NCI-H1092 (cell line): ENCODE data around the gene GNL3.
"Not testable (repeated sequence)": the region's sequence is repeated elsewhere in the genome, so short reads cannot be mapped to it uniquely, and the experiment has no call there.

Source experiments
- DNase-seq: peaks from one replicate; lab custom pipeline; 2025; lab: John Stamatoyannopoulos, UW

Gene GNL3

DNA sequence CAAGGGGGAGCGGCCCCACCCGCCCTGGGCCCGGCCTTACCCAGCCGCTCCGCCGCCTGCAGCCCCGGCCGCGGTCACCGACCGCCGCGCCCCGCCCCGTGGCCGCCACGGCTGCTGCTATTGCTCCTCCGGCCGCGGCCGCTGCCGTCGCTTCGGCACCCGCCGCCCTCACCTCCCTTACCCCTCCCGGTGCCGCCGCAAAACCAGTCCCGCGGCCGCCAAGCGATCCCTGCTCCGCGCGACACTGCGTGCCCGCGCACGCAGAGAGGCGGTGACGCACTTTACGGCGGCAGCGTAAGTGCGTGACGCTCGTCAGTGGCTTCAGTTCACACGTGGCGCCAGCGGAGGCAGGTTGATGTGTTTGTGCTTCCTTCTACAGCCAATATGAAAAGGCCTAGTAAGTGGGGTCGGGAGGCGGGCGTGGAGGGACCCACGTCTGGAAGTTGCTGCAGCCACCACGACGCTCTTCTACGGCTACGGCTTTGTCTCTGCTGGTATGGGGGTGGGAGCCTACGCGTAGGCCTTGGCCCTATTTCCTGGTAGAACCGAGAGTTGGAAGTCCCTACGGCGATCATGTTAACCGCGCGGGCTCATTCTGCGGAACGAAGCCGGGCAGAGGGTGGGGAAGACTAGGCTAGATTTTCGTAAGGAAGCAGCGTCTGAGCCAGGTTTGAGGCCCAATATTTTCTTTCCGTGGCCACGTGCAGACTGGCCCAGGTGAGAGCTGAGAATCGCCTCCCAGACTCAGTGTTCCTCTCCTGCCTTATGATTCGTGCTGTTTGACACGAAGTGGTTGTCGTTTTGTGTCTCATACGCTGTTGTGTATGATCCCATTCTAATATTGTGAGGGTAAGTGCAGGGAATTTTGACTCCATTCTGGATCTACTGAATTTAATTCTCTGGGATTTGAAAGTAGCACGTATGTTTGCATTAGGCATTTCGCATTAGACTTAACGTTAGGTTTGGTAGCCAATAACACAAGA is at the start of gene GNL3, which contains the start of gene PBRM1:
Gene GNL3 (plus strand): TSS at position 324 of the 983 bp plus-strand sequence. CDS start 61 bp downstream, at position 385.
Gene PBRM1 (minus strand): TSS at position 205 of the 983 bp plus-strand sequence.
- DNase-seq: peak; percentile 87

DNA sequence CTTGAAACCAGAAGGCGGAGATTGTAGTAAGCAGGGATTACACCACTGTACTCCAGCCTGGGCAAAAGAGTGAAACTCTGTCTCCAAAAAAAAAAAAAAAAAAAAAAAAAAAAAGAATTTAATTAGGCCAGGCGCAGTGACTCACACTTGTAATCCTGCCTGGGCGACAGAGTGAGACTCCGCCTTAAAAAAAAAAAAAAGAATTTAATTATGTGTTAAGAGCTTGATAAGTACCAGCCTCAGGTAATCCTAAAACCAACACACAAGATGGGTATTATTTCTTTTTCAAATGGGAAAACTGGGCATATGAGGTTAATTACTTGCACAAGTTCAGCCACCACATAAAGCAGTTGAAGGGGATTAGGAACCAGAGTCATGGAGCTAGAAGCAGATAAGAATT is 49.2 kb upstream of the GNL3 start:
- no peak for DNase-seq

- no peak for DNase-seq
These were observed 40.3 kb upstream of the GNL3 start for GRCh38 chr3:52645549-52645948.

DNA sequence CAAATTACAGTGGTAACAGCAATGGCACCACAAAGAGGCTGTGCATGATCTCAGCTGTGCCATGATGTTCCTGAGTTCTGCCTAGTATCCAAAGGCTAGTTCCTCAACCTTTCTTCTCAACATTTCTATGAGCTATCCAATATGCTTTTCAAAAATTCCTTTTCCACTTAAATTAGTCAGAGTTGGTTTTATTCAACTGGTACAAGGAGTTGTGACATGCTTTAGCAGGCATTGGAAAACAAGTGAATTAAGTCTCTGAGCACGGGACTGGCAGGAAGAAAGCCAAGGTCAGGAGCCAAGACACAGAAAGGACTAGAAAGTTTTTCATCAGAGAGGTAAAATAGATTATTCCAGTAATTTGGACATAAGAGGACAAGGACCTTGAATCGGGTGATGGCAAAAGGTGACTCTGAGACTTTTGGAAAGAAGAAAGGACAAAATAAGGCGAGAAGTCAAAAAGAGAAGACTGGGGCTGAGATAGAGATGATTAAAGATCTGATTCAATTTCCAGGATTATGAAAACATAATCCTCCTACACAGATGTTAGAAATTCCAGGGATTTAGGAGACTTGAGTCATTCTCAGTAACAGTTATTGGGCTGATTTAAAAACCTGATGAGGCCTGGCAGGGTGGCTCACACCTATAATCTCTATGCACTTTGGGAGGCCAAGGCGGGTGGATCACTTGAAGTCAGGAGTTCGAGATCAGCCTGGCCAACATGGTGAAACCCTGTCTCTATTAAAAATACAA is 36.2 kb upstream of the GNL3 start:
- no peak for DNase-seq

DNA sequence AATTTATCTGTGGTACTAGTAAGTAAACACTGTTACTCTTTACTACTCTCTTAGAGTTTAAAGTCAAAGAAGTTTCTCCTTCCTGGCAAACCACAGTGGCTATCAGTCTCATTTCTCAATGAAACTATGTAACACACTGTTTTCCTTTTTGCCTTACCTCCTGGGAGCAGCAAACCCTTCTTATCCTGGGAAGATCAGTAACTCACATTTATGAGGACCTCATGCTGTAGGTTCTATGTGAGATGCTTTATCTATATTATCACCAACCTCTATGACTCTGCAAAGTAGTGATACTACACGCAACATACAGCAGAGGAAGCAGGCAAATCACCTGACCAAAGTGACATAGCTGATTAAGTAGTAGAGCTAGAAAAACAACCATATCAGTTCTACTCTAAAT is 35.4 kb upstream of the GNL3 start:
- DNase-seq: no peak

GRCh38 chr3:52651592-52651991 is 34.2 kb upstream of the GNL3 start:
- DNase-seq: no peak

- DNase-seq: no peak
These were observed 29.9 kb upstream of the GNL3 start for GRCh38 chr3:52655895-52656294.

DNA sequence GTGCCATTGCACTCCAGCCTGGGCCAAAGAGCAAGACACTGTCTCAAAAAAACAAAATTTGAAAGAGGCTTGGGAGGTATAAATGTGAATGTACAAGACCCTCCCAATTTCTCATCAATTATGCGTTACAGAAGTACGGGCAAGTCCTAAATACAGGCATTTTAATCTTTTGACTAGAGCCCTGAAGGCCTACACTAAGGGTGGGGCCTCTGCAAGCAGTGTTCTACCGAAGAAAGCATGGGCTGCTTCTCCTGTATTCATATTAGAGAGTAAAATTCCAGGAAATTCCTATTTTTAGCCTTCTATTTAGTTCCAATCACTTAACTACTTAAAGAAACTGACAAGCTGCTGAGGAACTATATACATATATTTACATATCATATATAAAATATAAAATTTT is 25.8 kb upstream of the GNL3 start:
- no peak for DNase-seq

GRCh38 chr3:52663098-52663497 is 22.7 kb upstream of the GNL3 start:
- DNase-seq: no peak

GRCh38 chr3:52670621-52671521 is 15.0 kb upstream of the GNL3 start:
- DNase-seq: no peak

DNA sequence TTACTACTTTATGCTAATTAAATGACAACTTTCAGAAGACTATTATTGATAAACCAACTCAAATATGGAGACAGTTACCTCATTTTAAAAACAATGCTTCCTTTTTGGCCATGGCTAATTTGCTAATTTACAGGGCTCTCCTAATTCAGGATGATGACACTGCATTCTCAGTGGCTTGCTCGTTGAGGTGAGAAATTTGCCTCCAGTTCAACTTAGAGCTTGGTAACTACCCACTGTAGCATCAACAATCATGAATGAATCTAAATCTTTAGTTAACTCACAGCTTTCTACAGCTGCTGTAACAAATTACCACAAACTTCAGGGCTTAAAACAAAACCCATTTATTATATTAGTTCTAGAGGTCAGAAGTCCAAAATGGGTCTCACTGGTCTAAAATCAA is 14.2 kb upstream of the GNL3 start:
- no peak for DNase-seq

DNA sequence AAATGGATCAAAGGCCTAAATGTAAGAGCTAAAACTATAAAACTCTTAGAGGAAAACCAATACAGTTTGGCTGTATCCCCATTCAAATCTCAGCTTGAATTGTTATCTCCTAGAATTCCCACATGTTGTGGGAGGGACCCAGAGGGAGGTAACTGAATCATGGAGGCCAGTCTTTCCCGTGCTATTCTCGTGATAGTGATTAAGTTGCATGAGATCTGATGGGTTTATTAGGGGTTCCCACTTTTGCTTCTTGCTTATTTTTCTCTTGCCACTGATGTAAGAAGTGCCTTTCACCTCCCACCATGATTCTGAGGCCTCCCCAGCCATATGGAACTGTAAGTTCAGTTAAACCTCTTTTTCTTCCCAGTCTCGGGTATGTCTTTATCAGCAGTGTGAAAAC is 9.6 kb upstream of the GNL3 start:
- DNase-seq: not testable (repeated sequence)

- no peak for DNase-seq
These were observed 7.3 kb upstream of the GNL3 start for GRCh38 chr3:52678265-52679198.

GRCh38 chr3:52679199-52679538 is 6.7 kb upstream of the GNL3 start:
- no peak for DNase-seq

DNA sequence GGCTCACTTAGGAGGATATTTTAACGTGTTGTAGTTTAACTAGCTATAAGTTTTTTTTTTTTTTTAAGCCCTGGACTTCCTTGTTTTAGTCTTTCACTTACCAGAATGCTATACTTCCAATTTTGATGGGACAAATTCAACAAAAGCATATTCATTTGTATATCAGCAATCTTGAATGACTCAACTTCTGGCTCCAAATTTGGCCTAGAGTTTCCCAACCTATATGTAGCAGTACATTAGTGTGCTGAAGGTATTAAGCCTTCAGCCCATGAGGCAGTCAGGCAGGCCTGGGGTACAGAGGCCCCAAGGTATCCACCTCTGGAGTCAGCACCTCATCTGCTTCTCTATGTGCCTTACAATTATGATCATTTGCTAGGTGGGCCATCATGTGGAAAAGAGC is 6.0 kb upstream of the GNL3 start:
- DNase-seq: no peak

DNA sequence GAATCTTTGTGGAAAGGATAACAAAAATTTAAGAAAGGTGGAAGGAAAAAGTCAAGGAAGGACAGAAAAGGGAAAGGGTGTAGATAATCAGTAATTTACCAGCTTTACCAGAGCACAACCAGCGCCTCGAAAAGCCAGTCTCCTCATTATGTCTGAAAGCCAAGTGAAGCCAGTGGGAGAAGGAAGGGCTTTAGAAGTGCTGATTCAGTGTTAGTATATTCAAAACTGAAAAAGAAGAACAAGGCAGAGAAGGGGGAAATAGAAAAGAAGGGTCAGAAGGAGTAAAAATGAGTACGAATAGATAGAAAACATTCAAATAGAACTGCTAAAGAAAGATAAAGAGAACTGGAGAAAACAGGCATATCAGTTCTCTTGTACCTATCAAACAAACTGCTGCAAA is 4.2 kb upstream of the GNL3 start:
- DNase-seq: no peak

DNA sequence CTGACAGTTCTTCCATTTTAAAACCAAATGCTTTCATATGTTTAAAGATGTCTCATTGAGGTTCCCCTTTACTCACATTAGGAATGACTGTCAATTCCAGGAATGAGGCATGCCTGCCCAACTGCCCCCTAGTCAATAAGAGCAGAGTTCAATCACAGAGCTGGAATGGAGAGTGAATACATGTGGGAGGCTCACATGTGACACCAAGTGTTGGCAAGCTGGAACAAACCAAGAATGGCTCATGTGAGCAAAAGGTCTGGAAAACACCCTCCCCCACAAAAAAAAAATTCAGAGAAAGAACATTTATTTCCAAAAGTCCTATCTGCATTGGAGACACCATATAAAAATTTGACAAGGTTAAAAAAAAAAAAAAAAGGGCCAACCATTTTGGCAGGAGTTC is 3.8 kb upstream of the GNL3 start:
- DNase-seq: no peak

DNA sequence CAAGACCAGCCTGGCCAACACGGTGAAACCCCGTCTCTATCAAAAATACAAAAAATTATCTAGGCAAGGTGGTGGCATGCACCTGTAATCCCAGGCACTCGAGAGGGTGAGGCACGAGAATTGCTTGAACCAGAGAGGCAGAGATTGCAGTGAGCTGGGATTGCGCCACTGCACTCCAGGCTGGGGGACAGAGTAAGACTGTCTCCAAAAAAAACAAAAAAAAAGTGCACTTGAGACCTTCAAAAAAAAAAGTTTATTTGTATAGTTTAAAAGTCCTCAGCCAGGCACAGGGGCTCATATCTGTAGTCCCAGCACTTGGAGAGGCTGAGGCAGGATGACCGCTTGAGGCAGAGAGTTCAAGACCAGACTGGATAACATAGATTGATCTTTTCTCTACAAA is 2.2 kb upstream of the GNL3 start:
- no peak for DNase-seq

DNA sequence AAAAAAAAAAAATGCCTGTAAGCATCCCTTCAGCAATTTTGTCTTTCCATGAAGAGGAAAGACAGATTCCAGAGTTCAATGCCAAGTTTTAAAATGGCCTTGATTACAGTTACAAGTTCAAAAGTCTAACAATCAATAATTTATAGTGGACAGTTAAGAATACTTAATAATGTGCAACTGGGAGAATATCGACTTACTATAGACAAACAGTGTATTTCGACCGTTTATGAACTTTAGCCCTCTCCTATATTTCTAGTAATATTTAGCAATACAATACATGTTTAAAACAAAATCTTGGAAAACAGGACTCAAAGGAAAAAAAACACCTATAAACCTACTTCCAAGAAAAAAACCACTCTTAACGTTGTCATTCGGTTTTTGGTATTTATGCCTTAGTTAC is 1.6 kb upstream of the GNL3 start:
- no peak for DNase-seq

- peak; percentile 79 for DNase-seq
These were observed 535 bp upstream of the GNL3 start for GRCh38 chr3:52685285-52685708.

DNA sequence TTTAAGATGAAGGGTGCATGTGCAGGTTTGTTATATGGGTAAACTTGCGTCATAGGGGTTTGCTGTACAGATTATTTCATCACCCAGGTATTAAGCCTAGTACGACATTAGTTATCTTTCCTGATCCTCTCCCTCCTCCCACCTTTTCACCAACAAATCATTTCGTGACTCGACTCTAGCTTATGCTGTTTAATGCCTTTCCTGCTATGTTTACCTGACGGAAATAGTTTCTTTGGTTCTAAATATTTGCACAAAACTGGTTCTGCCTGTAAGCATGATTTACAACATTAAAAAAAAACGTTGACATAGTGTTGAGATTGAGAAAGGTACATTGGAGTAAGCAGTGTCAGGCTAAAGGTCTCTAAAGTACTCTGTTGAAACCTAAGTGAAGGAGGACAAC is 2.4 kb downstream of the GNL3 start:
- DNase-seq: no peak
